ENCODE results near the gene SLC22A9.

DNA sequence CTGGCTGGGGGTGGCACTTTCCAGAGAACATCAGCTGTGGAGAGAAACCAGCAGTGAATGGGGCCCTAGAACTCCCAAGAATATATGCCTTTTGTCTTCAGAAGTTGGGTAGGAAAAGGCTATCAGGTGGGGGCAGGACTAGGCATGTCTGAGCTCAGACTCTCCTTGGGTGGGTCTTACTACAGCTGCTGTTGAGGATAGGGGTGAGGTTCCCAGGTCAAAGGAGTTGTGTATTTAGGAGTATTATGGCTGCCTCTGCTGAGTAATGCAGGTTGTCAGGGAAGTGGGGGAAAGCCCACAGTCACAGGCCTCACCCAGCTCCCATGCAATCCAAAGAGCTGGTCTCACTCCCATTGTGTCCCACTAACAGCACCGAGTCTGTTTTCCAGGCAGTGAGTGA lies 26.1 kb downstream of the SLC22A9 start:
- TF ChIP-seq, protein P1, sequence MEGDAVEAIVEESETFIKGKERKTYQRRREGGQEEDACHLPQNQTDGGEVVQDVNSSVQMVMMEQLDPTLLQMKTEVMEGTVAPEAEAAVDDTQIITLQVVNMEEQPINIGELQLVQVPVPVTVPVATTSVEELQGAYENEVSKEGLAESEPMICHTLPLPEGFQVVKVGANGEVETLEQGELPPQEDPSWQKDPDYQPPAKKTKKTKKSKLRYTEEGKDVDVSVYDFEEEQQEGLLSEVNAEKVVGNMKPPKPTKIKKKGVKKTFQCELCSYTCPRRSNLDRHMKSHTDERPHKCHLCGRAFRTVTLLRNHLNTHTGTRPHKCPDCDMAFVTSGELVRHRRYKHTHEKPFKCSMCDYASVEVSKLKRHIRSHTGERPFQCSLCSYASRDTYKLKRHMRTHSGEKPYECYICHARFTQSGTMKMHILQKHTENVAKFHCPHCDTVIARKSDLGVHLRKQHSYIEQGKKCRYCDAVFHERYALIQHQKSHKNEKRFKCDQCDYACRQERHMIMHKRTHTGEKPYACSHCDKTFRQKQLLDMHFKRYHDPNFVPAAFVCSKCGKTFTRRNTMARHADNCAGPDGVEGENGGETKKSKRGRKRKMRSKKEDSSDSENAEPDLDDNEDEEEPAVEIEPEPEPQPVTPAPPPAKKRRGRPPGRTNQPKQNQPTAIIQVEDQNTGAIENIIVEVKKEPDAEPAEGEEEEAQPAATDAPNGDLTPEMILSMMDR (IDR thresholded peaks at IDR 0.05) = no peak
- no peak for TF ChIP-seq POLR2A (IDR thresholded peaks at IDR 0.05)

All from gastroesophageal sphincter (tissue), 3 donors.